HG02678 (cell line): ENCODE measurements around the gene PHYKPL.

ENCODE experiments used
- ATAC-seq: cut with Tn5 transposase; IDR thresholded peaks from one replicate; pipeline ENCODE4 v1.9.1; 2021; ENCODE audit warnings: mild to moderate bottlenecking, moderate library complexity; ENCODE audit not compliant: unreplicated experiment

The PHYKPL gene

DNA sequence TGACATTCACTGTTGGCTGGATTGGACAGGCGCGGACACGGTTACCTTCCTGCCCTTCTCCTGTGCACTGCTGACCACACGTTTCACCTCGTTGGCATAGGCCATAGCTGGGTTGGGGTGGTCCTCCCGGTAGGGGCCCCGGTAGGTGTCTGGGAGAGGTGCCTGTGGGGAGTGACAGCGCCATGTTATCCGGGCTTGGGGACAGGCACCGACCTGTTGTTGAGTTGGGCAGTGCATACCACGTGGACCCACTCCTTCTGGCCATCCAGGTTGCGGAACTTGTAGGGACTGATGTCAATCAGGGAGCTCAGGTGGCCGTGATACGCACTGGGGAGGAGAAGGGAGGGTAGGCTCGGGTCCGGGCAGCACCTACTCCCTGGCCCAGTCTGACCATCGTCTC lies 8.2 kb downstream of the PHYKPL start:
- ATAC-seq, result no peak

DNA sequence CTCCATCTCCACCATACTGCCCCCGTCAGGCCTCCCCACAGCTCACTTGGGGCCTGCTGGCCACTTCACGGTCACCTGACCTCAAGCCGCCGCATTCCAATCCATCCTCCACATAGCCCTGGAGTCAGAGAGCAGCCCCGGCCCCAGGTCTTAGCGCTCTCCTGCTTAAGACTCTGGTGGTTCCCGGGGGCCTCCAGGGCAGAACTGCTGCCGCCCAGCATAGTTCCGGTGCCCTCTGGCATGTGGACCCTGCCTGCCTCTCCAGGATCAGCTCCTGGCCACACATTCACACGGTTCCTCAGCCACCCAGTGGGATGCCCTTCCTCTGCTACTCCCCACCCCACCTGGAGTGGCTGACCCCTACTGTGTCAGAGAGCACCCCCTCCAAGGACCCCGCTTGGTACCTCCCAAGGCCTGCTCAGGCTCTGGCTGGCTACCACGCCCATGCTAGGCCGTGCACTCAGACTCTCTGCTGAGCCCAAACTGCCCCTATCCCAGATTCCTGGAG lies 8.7 kb downstream of the PHYKPL start:
- ATAC-seq, result no peak

DNA sequence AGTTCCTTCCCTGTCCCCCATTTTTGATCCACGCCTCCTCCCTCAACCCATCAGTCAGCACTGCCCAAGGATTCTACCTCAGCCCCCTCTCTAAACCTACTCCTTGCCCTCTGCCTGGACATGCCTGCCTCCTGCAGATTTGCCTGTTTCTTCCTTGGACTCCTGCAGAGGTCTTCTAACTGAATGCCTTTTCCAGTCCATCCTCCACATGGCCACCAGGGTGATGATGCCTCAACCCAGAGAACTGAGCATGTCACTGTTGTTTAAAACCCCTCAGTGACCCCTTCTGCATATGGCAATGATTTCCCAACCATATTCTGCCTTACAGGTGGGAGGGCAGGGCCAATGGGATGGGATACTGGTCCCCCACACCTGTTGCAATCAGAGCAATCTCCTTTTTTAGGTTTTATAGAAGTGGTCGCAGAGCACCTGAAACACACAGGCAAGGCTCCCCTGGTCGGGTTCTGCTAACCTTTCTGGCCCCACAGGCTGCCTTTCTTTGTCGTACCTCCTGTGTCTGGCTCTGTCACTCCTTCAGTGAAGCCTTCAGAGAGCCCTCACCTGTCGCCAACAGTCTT lies 9.3 kb downstream of the PHYKPL start:
- ATAC-seq, result no peak

DNA sequence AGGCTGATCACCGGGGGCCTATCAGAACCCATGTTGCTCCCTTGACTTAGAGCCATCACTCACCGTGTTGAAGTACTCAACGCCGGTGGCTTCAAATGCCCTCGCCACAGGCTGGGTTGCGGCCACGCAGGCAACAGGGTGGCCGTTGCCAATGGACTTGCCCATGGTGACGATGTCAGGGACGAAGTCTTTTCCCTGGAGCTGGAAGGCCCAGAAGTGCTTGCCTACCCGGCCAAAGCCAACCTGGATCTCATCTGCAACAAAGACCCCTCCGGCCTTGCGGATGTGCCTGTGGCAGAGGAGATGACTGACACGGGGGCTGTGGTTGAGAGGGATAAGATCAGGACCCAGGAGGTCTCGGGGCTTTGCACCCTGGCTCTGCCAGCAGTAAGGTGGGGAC lies 10.3 kb downstream of the PHYKPL start:
- ATAC-seq, result no peak

DNA sequence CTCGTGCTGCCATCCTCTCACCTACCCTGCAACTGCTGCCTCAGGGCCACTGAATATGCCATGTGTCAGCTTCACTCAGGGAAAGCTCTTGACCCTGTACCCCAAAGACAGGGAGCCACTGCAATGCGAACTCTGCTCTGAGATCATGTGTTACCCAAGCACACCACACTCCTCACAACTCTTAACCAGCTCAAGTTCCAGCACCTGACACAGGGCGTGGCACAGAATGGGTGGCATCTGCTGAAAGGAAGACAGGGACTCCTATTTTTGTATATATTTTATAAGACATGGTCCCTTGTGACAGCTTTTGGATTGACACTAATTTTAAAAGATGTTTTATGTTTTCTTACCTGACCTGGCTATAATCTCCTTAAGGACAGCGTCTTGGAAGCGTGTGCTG lies 10.7 kb downstream of the PHYKPL start:
- no peak for ATAC-seq

DNA sequence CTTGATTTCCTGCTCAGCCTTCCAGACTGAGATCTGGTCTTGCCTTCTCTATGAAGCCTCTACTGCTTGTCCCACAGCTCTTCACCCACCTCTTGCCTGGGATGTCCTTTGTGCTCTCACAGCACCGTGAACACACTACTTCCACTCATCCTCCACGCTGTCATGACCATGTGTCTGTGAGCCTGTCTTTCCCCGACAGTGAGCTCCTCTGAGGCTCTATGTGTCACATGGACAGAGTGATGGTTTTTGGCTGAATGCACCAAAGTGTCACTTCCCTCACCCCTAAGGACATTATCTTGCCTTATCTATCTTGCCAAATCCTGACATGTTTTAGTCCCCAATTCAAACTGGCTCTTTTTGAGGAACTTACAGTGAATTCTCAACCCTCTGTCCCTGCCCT lies 11.3 kb downstream of the PHYKPL start:
- ATAC-seq, result no peak

DNA sequence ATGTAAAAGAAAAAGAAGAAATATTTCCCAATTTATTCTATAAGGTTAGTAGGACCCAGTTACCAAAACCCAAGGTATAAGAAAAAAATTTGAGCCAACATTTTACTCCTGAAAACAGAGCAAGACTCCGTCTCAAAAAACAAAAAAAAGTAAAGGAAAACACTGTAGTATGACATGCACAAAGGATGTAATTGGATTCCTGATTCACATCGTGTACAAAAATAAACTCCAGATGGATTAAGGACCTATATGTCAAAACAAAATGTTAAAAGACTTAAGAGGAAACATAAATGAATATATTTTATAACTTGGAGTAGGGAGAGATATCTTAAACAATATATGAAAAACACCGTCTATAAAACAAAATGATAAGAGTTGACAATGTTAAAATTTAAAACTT lies 13.8 kb downstream of the PHYKPL start:
- ATAC-seq, result no peak

DNA sequence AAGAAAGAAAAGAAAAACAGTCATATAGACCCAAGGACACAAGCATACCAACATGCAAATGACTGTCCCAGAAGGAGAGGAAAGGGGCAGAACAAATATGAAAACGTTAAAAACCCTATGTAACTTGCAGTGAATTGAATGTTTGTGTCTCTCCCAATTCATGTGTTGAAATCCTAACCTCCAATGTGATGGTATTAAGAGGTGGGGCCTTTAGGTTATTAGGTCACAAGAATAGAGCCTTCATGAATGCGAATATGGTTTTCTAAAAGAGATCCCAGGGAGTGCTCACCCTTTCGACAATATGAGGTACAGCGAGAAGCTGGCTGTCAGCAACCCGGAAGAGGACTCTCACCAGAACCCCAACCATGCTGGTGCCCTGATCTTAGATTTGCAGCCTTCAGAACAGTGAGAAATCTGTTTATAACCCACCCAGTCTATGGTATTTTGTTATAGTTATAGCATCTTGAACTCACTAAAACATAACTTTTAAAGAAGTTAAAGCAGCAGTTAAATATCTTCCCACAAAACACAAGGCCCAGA lies 14.3 kb downstream of the PHYKPL start:
- no peak for ATAC-seq

DNA sequence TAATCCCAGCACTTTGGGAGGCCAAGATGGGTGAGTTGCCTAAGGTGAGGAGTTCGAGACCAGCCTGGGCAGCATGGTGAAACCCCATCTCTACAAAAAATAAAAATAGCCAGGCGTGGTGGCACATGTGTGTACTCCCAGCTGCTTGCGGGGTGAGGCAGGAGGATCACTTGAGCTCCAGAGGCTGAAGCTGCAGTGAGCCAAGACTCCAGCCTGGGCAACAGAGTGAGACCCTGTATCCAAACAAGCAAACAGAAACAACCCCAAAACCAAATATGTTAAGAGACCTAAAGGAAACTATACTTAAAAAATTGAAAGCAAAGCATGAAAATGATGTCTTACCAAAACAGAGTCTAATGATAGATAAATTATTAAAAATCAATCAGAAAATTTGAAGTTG lies 15.8 kb downstream of the PHYKPL start:
- no peak for ATAC-seq

DNA sequence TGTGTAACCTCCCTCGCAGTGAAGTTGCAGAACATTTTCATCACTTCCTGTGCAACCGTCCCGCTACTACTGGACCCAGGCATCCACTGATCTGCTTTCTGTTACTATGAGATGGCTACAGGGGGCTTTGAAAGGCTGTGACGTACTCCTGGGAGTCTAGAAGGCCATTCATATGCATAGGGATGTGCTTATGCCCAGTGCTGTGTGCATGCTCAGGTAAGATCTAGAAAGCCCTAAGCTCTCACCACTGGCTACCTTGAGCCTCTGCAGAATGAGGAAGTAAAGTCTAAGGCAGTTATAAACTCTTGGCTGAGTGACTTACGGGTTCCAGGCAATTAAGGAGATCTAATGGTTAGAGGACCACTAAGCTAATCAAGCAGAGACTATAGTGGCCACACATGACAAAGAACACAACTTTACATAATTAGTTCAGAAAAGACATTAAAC lies 16.5 kb downstream of the PHYKPL start:
- ATAC-seq, result no peak

DNA sequence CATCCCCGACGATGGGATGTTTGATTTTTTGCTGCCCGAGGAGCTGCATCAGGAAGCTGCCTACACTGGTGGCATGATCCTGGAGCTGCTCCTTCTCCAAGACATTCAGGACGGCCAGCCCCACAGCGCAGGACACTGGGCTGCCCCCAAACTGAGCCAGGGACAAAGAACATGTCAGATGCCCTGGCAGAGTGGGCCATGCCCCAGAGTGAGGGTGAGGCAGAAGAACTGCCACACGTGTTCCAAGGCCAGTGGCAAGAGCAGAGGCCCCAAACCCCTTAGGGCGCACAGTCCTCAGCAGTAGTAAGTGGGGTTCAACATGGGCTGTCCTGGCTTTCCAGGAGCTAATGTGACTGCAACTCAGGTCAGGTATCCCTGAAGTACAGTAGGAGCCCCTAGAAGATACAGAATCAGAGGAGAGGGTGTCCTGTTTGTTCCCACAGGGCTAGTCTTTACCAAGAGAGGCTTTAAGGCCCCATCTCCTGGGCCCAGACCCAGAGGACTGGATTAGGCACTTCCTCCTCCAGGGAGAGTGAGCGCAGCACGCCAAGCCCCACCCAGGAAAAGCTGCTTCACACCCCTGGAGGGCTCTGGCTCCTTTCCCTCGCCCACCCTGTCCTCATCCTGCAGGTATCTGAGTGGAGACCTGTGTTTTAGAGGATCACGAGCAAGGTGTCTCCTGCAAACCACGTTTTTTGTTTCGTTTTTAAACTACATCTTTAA lies 17.2 kb downstream of the PHYKPL start:
- ATAC-seq, result no peak

DNA sequence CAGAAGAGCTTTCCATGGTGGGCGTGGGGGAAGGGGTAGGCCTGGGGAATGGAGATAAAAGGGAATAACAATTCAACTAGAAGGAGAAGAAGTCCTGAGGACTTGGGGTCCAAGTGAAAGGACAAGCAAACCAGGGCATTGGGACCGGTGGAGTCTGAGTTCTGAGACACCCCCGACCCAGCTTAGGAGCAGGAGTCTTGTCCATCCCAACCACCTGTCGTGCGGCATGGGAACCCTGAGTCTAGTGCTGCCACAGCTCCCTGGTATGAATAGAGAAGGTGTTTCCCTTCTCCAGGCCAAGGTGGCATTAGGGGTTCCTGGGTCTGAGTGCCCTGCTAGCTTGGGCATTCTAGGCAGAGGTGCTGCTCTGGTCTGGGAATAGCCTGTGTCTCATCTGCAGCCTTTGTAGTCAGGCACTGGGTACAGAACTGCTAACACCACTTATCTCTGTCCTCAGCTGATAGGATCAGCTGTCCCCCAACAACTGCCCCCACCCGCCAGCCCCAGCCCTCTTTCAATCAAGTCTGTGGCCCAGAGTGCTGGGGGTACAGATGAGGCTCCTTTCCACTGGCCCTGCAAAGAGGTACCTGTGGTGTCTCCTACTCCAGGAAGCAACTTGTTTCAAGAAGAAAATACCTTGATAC lies 18.3 kb downstream of the PHYKPL start:
- ATAC-seq, result no peak

DNA sequence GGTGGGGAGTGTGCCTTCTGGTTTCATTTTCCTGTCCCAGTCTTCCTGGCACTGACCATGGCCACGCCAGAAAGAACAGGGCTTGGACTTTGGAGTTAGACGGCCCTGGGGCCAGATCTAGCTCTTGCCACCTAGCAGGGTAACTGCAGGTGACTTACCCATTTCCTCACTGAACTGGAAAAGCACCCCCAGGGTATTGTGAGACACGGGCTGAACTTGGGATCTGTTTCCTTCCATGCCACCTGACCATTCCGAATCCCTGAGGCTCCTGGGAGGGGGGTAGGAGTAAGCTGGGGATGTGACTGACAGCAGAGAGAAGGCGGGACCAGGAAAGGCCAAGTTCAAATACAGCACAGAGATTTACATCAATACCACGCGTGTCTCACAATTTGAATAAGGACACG lies 18.9 kb downstream of the PHYKPL start:
- ATAC-seq, result no peak

DNA sequence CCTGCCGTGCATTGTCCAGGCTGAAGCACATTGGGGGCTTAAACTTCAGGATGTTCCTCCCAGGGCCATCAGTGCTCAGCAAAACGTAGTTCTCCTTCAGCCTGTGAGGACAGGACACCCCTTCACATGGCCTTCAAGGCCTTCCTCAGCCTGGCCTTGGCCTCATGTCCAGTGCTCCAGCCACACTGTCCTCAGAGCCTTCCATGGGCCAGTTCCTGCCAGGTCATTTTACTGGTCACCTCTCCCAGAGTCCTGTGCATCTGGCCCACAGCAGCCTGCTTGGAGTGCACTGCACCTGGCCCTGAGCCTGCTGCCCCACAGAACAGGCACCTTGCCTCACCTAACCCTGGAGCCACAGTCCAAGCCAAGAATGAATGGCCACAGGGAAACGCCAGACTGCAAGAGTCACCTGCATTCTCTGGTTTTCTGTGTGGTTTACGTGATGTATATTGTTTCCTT lies 19.6 kb downstream of the PHYKPL start:
- ATAC-seq, result no peak

DNA sequence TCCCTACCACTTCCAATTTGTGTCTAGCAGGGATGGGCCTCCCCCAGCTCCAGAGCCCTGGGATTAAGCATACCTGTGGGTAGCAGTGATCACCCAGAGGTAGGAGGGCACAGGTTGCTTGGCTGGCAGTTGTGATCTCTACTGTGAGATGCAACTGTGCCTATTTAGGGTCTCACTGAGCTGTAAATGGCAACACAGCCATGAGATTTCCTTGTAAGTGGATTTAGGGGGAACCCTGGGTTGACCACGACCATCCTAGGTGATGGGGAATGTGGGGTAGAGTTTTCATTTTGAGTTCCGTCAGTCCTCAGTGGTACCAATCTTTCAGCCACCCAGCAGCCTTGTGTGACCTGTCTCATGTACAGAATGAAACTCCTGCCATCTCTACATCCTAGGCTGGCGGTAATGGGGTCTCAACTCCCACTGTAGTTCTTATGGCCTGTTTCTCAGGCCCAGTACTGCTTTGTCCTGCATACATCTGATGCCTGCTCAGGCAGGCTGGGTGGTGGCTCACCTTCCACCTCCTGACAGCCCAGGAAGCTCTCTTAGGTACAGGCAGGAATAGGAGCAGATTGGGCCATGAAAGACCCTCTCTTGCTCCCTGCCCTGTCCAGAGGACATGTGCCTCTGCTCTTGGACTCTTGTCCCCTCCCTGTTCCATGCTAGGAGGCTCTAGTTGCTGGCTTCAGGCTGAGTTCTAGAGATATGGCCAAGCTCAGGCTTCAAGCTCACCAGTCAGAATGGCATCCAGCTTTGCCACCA lies 20.2 kb downstream of the PHYKPL start:
- ATAC-seq, result no peak

DNA sequence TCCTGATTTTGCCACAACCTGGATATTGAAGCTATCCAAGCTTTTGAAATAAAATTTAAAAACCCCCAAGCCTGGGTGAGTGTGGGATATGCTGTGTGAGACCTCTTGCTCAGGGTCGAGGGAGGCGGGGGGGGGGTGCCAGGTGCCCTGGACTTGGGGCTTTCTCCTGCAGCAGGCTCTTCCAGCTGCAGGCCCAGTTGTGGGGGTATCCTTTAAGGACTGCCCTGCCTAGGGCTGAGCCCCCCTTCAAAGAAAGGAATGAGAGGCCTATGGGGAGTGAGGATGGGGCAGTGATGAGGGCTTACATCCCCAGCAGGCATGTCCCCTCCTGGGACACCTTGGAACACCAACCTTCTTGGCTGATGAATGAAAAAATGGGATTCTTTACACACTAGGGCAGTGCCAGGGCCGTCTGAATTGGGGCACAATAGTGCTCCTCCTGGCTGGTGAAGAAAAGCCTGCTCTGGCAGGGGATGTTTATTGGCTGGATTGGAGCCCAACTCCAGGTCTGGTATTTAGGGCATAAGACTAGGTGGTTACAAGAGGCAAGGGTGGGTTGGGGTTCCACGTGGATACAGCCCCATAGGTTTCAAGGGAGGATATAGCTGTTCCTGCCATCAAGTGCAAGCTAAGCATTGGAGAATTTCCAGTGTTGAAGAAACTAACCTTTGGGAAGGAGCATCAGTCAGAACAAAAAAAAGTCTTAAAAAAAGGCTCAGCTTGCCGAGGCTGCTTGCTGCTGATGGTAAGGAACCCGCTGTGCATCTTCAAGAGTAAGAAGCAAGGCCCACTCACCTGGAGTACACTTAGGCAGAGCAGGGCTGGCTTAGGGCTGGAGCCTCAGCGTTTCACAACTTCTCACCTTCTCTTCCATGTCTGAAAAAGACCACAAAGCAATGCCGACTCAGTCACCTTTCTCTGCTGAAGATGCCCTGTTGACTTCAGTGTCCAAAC lies 21.2 kb downstream of the PHYKPL start:
- no peak for ATAC-seq

DNA sequence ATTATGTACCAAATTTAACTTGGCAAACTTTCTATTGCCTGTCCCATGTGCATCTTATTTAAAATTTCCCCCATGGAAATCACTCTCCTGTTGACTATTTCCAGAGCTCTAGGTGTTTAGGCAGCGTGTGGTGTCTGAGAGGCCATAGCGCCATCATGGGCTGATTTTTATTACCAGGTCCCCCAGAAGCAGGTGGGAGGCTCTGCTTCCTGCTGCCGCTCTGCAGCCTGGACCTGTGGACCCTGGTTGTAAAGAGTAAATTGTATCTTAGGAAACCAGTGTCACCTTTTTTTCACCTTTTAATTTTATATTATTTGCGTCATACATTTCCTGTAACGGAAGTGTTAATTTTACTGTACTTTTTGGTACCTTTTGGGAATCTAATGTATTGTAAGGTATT lies 21.9 kb downstream of the PHYKPL start:
- ATAC-seq, result no peak

DNA sequence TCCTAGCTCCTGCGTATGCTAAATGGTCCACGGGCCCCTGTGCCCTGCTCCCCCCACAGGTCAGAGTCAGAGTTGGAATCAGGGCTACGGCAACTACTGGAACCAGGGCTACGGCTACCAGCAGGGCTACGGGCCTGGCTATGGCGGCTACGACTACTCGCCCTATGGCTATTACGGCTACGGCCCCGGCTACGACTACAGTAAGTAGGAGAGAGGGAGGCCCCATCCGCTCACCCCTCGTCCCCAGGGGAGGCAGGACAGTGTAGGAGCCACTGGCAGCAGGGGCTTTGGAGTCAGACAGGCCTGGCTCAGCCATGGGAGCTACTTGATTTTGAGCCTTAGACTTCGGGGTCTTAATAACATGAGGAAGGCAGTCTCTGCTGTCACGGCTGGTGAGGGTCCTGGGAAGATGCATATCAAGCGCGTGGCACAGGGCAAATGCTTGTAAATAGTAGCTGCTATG lies 22.5 kb downstream of the PHYKPL start:
- no peak for ATAC-seq

DNA sequence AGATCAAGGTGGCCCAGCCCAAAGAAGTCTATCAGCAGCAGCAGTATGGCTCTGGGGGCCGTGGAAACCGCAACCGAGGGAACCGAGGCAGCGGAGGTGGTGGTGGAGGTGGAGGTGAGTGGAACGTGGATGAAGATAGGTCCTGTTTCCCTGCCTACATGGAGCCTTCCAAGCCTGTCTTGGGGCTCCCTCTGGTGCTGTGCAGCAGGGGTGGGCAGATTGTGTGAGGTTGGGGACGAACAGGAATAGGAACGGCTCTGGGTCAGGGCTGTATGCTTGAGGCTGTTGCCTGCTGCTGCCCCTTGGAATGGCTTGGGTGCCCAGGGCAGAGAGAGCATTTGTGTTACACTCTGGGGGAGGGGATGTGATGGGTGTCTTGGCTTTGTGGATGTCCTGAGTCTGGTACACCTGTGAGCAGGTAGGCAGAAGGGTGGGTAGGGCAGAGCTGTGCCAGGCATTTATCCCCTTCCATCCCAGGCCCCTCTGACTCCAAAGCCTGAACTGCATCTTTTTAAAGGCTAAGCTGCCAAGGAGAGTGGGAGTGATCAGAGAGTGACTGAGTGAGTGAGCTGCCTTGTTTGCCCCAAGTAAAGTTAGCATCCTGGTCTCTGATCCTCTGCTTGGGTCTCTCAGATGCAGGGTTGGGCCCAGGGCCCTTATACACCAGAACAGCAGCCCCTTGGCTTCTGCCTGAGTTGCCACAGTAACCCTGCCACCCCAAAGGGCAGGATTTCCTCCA lies 23.1 kb downstream of the PHYKPL start:
- no peak for ATAC-seq
